AG04450 (cell line): Measurements from ENCODE around the gene OR10J4. TPM values are rescaled to one million over a fixed set of nuclear protein-coding genes. Genes with fewer than 3 reads are reported as not detected.

Experiments used
- CTCF ChIA-PET: fragments of 300-600, 350-600 bp; formaldehyde crosslinking; extraction: SDS; loops from one replicate; lab custom pipeline; 2022; ENCODE audit warnings: antibody characterized with exemption, inconsistent platforms; lab: Charles Lee
- POLR2A ChIA-PET: fragments of 350-600 bp; formaldehyde crosslinking; extraction: SDS; loops from one replicate; lab custom pipeline; 2021; ENCODE audit warnings: antibody characterized with exemption, inconsistent platforms; lab: Yijun Ruan, JAX
- DNase-seq: peaks from one replicate; pipeline ENCODE4 v3.0.0-alpha.2; 2011; ENCODE audit warnings: low read depth, low spot score
- H3K27ac ChIP-seq: one replicate; pipeline ENCODE4 v1.5.1; 2012; ENCODE audit warnings: low read depth, low read length, control low read depth
- H3K27me3 ChIP-seq: one replicate; pipeline ENCODE4 v1.6.0; 2012; ENCODE audit warnings: low read length; ENCODE audit not compliant: control insufficient read depth, insufficient read depth
- H3K4me3 ChIP-seq: 2 replicates; pipeline ENCODE4 v1.5.1; 2011; ENCODE audit warnings: mild to moderate bottlenecking, low read depth, low read length, control low read depth
- H3K9me3 ChIP-seq: 2 replicates; pipeline ENCODE4 v1.5.1; 2012; ENCODE audit warnings: low read length; ENCODE audit not compliant: control insufficient read depth, insufficient read depth
- polyA plus RNA-seq: library from polyadenylated mRNA; depleted of rRNA; stranded (reverse); fragments of >200 nt; gene quantifications from 2 replicates; pipeline ENCODE4 v1.2.3, GENCODE V29; 2011
- TF ChIP-seq, protein P1 (sequence below): IDR thresholded peaks from 2 replicates; pipeline ENCODE4 v1.5.1; 2011; ENCODE audit warnings: low read depth, low read length, control low read depth, inconsistent platforms

The OR10J4 gene
- polyA plus RNA-seq, 1 experiment: not detected

GRCh38 chr1:159459551-159459950 lies 27.5 kb downstream of the OR10J4 start:
- Histone ChIP-seq H3K27me3 (no peaks in the 10 kb centered on the region), H3K9me3 (no peaks in the 10 kb centered on the region), H3K27ac (no peak overlapping the region), H3K4me3 (no peak overlapping the region)
- CTCF ChIA-PET: no interaction called here
- POLR2A ChIA-PET: no interaction called here
- no peak for DNase-seq
- TF ChIP-seq, protein P1, sequence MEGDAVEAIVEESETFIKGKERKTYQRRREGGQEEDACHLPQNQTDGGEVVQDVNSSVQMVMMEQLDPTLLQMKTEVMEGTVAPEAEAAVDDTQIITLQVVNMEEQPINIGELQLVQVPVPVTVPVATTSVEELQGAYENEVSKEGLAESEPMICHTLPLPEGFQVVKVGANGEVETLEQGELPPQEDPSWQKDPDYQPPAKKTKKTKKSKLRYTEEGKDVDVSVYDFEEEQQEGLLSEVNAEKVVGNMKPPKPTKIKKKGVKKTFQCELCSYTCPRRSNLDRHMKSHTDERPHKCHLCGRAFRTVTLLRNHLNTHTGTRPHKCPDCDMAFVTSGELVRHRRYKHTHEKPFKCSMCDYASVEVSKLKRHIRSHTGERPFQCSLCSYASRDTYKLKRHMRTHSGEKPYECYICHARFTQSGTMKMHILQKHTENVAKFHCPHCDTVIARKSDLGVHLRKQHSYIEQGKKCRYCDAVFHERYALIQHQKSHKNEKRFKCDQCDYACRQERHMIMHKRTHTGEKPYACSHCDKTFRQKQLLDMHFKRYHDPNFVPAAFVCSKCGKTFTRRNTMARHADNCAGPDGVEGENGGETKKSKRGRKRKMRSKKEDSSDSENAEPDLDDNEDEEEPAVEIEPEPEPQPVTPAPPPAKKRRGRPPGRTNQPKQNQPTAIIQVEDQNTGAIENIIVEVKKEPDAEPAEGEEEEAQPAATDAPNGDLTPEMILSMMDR: no peak

DNA sequence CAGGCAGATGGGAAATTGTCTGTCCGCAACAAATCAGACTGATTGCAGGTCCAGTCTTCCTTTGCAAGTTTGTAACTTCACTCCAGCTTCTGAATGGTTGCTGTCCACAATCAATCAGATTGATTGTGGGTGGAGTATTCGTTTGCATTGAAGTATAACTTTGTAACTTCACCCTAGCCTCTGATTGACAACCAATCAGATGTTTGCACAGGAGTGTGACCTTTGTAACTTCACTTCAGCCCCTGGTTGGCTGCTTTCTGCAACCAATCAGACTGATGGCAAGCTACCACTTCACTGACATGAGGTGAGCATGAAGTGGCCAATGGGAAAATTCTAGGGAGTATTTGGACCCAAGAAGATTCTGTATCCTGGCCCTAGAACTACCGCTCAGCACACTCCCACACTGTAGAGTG lies 33.2 kb downstream of the OR10J4 start:
- CTCF ChIA-PET: no interaction called here
- no peak for DNase-seq
- Histone ChIP-seq H3K27ac (no peak overlapping the region), H3K4me3 (no peak overlapping the region), H3K27me3 (no peaks in the 10 kb centered on the region), H3K9me3 (peaks cover 2% of the 10 kb centered on the region)
- POLR2A ChIA-PET: no interaction called here
- TF ChIP-seq, protein P1: no peak

DNA sequence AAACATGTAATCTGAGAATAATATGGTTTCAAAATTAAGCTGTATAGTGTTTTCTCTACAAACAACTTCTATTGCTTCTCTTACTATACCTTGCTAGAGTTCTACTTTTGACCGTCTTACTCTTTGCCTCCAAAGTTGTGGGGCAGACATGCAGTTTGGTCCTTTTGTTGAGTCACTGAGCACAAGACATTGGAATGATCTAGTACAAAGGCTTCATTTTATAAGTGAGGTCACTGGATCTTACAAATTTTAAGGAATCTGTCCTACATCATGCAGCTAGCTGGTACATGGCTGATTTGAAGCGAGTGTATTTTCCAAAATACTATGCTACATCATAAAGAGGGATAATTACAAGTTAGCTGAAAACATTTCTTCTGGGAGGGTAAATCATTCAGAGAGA lies 36.3 kb downstream of the OR10J4 start:
- H3K4me3 ChIP-seq: no peak overlapping the region
- ChIA-PET CTCF (no interaction called here), POLR2A (no interaction called here)
- no peaks in the 10 kb centered on the region for H3K27me3 ChIP-seq
- H3K9me3 ChIP-seq: peaks cover 2% of the 10 kb centered on the region
- H3K27ac ChIP-seq: no peak overlapping the region
- DNase-seq: no peak
- TF ChIP-seq, protein P1: no peak

DNA sequence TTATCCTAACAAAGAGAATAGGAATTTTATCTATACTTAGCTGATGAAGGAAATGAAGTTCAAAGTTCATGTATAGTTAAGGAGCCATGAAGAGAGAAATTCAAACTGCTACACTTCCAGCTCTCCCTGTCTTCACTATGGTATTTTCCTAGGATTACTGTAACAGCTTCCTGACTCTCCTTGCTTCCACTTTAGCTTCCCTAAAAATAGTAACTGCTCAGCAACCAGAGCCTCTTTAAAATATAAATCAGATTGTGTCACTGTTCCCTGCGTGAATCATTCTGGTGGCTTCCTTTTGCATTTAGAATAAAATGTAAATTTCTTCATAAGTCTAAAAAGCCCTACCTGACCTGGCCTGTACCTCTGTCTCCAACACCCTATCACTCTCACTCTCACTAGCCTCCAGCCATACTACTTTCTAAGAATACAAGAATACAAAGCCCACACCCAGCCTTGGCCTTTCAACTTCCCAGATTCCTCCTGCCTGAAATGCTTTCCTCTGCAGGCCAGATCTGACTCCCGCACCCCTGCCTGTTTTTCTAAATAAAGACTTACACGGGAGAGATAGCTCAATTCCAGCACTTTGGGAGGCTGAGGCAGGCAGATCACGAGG lies 38.0 kb downstream of the OR10J4 start:
- no peak for DNase-seq
- Histone ChIP-seq H3K9me3 (peaks cover 2% of the 10 kb centered on the region), H3K27me3 (no peaks in the 10 kb centered on the region), H3K27ac (no peak overlapping the region), H3K4me3 (no peak overlapping the region)
- POLR2A ChIA-PET: no interaction called here
- CTCF ChIA-PET: interaction anchor here (0.6 kb wide), 1 partner anchor 329 kb away, joined by 3 read pairs; no protein-coding TSS in a partner anchor
- TF ChIP-seq, protein P1: no peak

- H3K4me3 ChIP-seq: no peak overlapping the region
- TF ChIP-seq, protein P1: no peak
- CTCF ChIA-PET: no interaction called here
- H3K27me3 ChIP-seq: no peaks in the 10 kb centered on the region
- H3K9me3 ChIP-seq: no peaks in the 10 kb centered on the region; the same call in 1 of the 2 replicates
- no peak for DNase-seq
- H3K27ac ChIP-seq: no peak overlapping the region
- POLR2A ChIA-PET: no interaction called here
Observed at GRCh38 chr1:159473335-159473734, 41.3 kb downstream of the OR10J4 start.
